A172 (cell line): ENCODE data around the gene EXD3. TPM values are rescaled to one million over a fixed set of nuclear protein-coding genes. Genes with fewer than 3 reads are reported as not detected.

Experiments used
- DNase-seq: peaks from one replicate; pipeline ENCODE4 v3.0.0-alpha.2; 2015; ENCODE audit warnings: low spot score
- total RNA-seq: library from RNA; depleted of rRNA; stranded (reverse); fragments of >200 nt; shearing (Covaris generic); gene quantifications from 2 replicates; pipeline ENCODE4 v1.2.3, GENCODE V29; 2014; rRNA removed

Gene EXD3
- total RNA-seq, 1 experiment from 2014 or later = 3.4 TPM

DNA sequence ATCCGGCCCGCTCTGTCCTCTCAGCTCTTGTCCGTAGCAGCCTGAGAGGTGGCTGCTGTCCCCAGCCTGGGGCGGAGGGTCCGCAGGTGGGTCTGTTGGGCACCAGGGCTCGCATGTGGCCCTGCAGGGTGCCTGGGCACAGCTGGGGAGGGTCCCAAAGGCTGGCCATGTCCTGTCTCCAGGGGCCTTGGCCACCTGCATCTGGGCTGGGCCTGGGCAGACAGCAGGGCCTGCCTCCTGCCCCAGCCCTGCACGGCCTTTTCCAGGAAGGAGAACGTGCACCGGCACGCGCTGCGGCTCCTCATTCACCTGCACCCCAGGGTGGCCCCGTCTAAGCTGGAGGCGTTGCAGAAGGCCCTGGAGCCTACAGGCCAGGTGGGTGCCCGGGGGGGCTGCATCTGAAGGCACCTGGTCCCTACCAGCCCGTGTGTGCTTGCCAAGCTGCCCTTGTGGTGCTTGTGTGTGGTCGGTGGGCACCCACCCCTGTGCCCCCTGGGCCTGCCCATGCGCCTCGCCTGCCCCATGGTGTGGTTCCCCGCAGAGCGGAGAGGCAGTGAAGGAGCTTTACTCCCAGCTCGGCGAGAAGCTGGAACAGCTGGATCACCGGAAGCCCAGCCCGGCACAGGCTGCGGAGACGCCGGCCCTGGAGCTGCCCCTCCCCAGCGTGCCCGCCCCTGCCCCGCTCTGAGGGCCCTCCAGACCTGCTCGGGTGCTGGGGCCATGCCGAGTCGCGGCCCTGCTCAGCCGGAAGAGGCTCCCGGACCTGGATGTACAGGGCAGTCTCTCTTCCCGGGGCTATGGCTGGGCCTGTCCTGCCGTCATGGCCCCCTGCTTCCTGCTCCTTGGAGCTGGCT is 150.5 kb downstream of the EXD3 start:
- no peak for DNase-seq

DNA sequence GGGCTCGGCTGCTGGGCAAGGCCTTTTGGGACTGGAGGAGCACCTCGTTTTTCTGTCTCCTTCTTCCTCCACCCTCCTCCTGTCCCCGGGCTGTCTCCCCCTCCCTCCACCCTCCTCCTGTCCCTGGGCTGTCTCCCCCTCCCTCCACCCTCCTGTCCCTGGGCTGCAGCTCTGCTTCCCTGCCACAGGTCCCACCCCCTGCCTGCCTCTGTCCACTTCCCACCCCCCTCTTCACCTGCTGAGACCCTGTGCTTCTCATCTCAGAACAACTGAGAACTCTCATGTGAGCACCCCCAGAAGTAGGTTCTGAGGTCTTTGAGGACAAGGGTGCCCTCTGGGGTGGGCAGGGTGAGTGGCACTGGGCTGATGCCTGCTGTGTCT is 151.3 kb downstream of the EXD3 start:
- DNase-seq = no peak

DNA sequence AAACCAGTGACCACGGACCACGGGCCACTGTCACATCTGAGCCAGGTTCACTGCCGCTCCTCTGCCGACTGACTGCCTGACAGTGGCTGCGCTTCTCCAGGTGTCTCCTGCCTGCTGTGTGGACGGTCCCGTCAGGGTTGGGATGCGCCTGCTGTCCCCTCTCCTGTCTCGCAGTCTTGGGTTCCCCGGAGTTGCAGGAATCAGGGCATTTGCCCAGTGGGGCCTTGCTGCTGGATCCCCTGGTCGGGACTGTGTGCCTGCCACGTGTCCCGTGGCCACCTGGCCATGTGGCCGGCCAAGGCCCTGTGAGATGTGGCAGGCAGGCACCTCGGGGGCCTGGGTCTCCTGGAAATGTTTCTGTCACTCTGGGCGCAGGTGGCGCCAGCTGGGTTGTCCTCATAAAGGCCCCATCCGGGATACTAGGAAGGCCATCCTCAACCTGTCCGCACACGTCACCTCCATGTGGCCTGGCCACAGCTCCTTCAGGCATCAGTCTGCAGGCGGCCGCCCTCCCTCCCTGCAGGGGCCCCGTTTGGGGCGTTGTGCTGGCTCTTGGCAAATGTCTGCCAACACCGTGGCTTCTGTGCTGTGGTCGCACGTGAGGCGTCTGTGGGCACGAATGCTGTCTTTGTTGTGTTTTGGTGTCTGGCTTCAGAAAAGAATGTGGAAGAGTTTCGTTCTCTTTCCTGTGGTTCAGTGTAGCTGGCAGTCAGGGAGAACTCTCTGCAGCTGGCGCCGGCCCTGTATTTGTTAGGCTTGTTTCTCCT is 151.8 kb downstream of the EXD3 start:
- no peak for DNase-seq

DNA sequence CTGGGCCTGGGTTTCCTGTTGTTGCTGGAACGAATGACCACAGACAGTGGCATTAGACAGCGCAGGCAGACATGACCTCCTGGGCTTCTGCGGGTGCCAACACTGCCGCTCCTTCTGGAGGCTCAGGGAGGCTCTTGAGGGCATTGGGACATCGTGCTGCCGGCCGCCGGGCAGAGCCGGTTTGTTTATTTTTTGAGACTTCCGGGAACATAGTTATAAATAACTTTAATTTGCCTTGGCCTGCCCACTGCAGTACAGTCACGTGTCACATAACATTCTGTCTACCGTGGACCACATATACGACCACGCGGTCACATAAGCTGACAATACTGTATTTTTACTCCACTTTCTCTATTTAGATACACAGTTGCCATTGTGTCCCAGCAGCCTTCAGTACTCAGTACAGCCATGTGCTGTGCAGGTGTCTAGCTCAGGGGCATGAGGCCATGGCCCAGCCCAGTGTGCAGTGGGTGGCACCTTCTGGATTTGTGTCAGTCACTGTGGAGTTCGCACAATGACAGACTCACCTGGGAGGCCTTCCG is 153.7 kb downstream of the EXD3 start:
- peak; percentile 83 for DNase-seq

DNA sequence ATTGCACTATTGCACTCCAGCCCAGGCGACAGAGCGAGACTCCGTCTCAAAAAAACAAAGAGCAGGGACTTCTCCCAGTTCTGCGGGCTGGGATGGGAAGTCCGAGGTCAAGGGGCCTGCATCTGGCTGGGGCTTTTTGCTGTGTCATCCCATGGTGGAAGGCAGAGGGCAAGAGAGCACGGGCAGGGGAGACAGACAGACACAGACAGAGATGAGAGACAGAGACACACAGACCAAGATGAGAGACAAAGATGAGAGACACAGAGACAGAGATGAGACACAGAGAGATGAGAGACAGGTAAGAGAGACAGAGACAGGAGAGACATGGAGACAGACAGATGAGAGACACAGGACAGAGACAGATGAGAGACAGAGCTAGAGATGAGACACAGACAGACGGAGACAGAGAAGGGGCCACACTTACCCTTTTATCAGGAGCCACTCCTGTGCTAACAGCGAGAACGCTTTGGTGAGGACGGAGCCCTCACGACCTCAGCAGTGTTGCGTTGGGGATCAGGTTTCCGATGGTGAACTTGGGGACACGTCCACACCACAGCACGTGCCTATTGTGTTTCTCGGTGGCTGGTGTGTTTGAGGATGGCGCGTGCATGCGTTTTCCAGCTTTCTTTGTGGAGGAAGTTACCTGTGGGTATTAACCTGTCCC is 154.3 kb downstream of the EXD3 start:
- no peak for DNase-seq

DNA sequence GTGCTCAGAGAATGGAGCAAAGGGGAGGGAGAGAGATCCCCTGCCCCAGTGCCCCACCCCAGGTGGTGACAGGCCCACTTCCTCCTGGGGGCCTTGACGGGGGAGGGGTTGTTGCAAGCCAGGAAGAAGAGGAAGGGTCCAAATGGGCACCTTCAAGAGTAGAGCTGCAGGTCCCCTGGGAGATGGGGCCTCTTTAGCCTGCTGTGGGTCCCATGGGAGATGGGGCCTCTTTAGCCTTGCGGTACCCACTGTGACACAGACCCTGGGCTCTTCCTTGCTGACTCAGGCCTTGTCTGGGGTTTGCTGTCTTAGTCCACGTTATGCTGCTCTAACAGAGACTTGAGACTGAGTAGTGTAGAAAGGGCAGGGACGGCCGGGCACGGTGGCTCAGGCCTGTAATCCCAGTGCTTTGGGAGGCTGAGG is 155.0 kb downstream of the EXD3 start:
- no peak for DNase-seq

DNA sequence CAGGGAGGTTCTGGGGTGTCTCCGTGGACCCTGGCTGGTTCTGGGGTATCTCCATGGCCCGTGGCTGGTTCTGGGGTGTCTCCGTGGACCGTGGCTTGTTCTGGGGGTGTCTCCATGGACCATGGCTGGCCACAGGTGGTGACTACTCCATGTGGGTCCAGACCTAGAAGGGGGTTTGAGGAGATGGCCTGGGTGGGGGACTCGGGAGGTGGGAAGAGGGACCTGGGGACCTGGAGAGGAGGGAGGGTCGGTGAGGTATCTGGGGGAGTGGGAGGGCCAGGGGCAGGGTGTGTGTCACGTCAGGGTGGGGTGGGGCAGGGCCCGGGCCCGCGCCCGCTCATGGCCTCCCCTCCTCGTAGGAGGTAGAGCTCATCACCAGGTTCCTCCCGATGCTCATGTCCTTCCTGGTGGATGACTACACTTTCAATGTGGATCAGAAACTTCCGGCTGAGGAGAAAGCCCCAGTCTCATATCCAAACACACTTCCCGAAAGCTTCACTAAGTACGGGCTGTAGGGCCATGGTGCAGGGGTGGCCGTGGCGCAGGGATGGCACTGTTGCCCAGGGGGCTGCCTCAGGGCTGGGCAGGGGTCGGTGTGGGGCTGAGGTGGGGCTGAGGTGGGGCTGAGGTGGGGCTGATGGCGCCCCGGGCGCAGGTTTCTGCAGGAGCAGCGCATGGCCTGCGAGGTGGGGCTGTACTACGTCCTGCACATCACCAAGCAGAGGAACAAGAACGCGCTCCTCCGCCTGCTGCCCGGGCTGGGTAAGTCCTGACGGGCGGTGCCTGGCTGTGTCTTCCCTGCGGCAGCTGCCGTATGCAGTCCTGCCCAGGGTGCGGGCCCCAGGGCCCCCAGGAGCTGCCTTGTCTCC is 156.1 kb downstream of the EXD3 start:
- DNase-seq = no peak

DNA sequence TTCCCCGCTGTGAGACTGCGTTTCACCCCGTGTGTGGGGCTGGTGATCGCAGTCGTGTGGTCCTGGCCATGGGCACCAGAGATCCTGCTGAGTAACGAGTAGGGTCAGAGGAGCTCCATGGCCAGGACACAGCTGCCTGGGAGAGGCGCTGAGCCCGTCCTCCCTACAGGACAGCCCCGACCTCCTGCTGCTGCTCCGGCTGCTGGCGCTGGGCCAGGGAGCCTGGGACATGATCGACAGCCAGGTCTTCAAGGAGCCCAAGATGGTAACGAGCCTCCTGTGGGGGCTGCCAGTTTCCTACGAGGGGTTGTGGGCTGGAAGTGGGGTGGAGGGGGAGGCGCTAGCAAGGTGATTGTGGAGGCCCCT is 156.8 kb downstream of the EXD3 start:
- no peak for DNase-seq

DNA sequence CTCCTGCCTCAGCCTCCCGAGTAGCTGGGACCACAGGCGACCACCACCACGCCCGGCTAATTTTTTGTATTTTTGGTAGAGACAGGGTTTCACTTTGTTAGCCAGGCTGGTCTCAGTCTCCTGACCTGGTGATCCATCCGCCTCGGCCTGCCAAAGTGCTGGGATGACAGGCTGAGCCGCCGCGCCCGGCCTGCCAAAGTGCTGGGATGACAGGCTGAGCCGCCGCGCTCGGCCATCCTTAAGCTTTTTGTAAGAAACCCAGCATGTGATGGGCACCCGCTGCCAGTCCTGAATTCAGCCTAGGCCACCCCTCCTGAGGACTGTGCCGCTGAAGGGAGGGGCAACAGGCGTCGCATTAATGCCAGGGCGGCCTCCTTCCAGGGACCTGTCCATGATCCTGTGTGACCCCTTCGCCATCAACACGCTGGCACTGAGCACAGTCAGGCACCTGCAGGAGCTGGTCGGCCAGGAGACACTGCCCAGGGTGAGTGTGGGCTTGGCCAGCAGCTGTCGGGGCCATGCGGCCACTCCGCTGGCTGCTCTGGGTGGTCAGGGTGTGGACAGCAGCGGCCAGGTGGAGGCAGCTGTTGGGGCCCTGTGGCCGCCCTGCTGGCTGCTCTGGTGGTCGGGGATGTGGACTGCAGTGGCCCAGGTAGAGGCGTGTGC is 157.3 kb downstream of the EXD3 start:
- no peak for DNase-seq

DNA sequence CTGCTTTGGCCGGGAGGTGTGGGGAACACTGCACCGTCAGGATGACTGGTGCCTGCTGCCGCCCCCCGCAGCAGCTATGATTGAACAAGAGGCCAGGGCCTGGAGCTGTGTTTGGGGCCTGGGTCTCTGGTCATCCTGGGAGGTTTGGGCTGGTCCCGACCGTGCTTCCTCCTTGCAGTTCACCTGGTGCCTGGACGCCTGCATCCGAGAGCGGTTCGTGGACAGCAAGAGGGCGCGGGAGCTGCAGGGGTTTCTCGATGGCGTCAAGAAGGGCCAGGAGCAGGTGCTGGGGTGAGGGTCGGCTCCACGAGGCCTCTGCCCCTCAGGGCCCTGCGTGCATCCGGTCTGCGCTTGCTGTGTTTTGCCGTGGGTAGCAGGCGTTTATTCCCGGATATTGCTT is 158.9 kb downstream of the EXD3 start:
- no peak for DNase-seq

DNA sequence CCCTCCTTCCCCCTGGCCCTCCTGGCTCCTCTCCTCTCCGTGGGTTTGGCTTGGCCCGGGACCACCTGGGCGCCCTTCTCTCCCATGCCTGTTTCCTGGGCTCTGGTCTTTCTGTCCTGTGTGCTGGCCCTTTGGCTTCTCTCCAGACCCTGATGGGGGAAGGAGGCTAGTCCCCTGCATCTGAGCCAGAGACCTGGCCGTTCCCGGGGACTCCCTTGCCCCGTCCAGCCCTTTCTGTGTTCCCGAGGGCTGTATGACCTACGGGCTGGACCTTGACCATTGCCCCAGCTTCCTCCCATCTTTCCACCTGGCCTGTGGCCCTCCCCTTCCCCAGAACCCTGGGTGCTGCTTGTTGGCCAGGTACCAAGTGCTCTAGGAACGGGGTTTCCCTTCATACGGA is 159.5 kb downstream of the EXD3 start:
- DNase-seq = no peak

DNA sequence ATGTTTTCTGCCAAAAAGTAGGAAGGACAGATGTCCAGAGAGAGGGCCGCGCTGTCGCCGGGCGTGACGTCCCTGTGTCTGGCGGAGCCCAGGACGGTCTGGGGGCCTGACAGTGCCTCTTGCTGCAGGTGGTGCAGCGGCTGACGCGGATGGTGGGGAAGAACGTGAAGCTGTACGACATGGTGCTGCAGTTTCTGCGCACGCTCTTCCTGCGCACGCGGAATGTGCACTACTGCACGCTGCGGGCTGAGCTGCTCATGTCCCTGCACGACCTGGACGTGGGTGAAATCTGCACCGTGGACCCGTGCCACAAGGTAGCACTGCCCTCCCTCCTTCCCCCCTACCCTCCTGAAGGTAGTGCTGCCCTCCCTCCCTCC is 160.1 kb downstream of the EXD3 start:
- DNase-seq = no peak

DNA sequence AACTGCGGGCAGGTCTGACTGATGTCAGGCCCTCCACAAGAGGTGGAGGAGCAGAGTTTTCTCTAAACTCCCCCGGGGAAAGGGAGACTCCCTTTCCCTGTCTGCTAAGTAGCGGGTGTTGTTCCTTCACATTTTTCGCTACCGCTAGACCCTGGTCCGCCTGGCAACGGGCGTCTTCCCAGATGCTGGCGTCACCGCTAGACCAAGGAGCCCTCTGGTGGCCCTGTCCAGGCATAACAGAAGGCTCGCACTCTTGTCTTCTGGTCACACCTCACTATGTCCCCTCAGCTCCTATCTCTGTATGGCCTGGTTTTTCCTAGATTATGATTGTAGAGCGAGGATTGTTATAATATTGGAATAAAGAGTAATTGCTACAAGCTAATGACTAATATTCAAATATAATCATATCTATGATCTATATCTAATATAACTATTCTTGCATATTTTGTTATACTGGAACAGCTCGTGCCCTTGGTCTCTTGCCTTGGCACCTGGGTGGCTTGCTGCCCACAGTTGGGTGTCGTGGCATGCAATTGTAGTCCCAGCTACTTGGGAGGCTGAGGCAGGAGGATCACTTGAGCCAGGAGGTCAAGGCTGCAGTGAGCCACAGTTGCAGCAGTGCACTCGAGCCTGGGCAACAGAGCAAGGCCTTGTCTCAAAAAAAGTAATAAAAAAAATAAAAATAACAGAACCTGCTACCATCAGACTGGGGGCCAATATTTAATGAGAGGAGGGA is 160.6 kb downstream of the EXD3 start:
- peak; percentile 60 for DNase-seq

Other genes with a start within 250 kb of the EXD3 start
- gene ANAPC2, start 234.6 kb downstream of the EXD3 start, total RNA-seq = 23.1 and 29.2 TPM in 2 replicates
- 257 and 270 TPM in 2 replicates for gene SSNA1, start 234.5 kb downstream of the EXD3 start, total RNA-seq
- gene TPRN, start 222.4 kb downstream of the EXD3 start, total RNA-seq = 26.9 and 34.5 TPM in 2 replicates
- 115 and 120 TPM in 2 replicates for gene TMEM203, start 217.5 kb downstream of the EXD3 start, total RNA-seq
- 23.8 and 25.5 TPM in 2 replicates for gene NDOR1, start 217.5 kb downstream of the EXD3 start, total RNA-seq
- 0.09 and 0.17 TPM in 2 replicates for gene RNF208, start 200.9 kb downstream of the EXD3 start, total RNA-seq
- 5.1 and 5.4 TPM in 2 replicates for gene CYSRT1, start 198.0 kb downstream of the EXD3 start, total RNA-seq
- 0.86 and 1.1 TPM in 2 replicates for gene RNF224, start 195.7 kb downstream of the EXD3 start, total RNA-seq
- 1.1 and 1.6 TPM in 2 replicates for gene SLC34A3, start 192.3 kb downstream of the EXD3 start, total RNA-seq
- gene TUBB4B, start 181.9 kb downstream of the EXD3 start, total RNA-seq = 599 and 717 TPM in 2 replicates
- not detected in 2 replicates for gene STPG3, start 171.9 kb downstream of the EXD3 start, total RNA-seq
- 104 and 116 TPM in 2 replicates for gene NELFB, start 167.8 kb downstream of the EXD3 start, total RNA-seq
- gene TOR4A, start 145.4 kb downstream of the EXD3 start, total RNA-seq = 79.6 and 94.5 TPM in 2 replicates
- 0.40 and 0.43 TPM in 2 replicates for gene NRARP, start 120.9 kb downstream of the EXD3 start, total RNA-seq
- 1.7 and 3.3 TPM in 2 replicates for gene NOXA1, start 231 bp upstream of the EXD3 start, total RNA-seq
- 0.83 and 0.98 TPM in 2 replicates for gene ENTPD8, start 18.2 kb upstream of the EXD3 start, total RNA-seq
- gene NSMF, start 36.2 kb upstream of the EXD3 start, total RNA-seq = 45.1 and 46.4 TPM in 2 replicates
- gene PNPLA7, start 127.2 kb upstream of the EXD3 start, total RNA-seq = 0.14 and 0.36 TPM in 2 replicates
- 86.1 and 103 TPM in 2 replicates for gene MRPL41, start 128.7 kb upstream of the EXD3 start, total RNA-seq
- gene DPH7, start 155.8 kb upstream of the EXD3 start, total RNA-seq = 47.4 and 56.0 TPM in 2 replicates
- 66.5 and 68.8 TPM in 2 replicates for gene ZMYND19, start 167.3 kb upstream of the EXD3 start, total RNA-seq
- gene ARRDC1, start 182.5 kb upstream of the EXD3 start, total RNA-seq = 57.3 and 64.3 TPM in 2 replicates
- gene EHMT1, start 195.8 kb upstream of the EXD3 start, total RNA-seq = 45.3 and 54.7 TPM in 2 replicates